GM18519 (cell line): ENCODE data around the gene LTBP1.

Source experiments
- ATAC-seq: cut with Tn5 transposase; IDR thresholded peaks from one replicate; pipeline ENCODE4 v1.9.1; 2021; ENCODE audit warnings: mild to moderate bottlenecking, moderate library complexity; ENCODE audit not compliant: unreplicated experiment, low FRiP score

Gene LTBP1

GRCh38 chr2:33005057-33005456 is 58.3 kb downstream of the LTBP1 start:
- no peak for ATAC-seq

- ATAC-seq = no peak
Measured at GRCh38 chr2:33008716-33009115, 62.0 kb downstream of the LTBP1 start.

DNA sequence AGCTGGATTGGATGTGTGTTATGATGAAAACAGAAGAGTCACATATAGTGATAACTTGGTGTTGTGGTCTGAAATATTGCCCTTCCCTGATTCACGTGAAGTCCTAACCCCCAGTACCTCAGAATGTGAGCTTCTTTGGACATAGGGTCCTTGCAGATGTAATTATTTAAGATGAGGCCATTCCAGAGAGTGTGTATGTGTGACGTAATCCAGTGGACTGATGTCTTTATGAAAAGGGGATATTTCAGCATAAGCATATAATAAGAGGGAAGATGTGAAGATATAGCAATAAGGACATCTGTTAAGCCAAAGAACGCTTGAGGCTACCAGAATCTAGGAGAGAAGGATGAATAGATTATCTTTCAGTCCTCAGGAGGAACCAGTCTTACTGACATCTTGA is 62.5 kb downstream of the LTBP1 start:
- no peak for ATAC-seq

- ATAC-seq = no peak
Measured at GRCh38 chr2:33011373-33011772, 64.6 kb downstream of the LTBP1 start.

GRCh38 chr2:33011941-33012340 is 65.2 kb downstream of the LTBP1 start:
- ATAC-seq = no peak

DNA sequence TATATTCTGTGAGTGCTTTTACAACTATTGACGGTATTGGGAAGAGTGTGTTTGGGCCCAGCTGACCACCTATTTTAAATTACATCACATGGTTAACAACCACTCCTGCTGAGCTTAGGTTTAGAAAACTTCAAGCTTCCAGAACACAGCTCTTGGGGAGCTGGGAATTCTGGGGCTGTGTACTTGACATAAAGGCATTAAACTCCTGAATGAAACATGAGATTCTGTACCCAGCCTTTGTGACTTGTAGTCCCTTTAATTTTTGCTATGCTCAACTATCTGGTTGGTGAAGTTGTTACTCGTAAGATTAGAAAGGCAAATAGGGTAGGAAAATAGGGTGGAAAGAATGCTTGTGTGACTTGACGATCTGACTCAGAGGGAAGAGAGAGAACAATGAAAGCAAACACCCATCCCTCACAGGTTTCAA is 66.9 kb downstream of the LTBP1 start:
- no peak for ATAC-seq

DNA sequence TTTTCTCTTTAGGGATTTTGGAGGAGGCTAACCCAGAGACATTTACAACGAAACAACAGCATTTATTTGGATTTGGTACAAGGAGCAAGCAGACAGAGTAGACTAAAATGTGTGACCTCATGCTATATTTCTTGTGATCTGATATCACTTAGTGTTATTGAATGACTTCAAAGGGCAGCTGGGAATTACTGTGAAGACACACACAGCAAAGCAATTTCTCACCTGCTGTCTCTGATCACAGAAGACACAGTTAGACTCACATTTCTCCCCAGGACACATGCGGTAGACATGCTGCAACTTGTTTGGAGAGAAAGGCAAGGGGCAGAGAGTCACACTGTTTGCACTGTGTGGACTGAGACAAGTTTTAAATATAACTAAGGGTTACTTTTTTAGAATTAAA is 67.5 kb downstream of the LTBP1 start:
- no peak for ATAC-seq

DNA sequence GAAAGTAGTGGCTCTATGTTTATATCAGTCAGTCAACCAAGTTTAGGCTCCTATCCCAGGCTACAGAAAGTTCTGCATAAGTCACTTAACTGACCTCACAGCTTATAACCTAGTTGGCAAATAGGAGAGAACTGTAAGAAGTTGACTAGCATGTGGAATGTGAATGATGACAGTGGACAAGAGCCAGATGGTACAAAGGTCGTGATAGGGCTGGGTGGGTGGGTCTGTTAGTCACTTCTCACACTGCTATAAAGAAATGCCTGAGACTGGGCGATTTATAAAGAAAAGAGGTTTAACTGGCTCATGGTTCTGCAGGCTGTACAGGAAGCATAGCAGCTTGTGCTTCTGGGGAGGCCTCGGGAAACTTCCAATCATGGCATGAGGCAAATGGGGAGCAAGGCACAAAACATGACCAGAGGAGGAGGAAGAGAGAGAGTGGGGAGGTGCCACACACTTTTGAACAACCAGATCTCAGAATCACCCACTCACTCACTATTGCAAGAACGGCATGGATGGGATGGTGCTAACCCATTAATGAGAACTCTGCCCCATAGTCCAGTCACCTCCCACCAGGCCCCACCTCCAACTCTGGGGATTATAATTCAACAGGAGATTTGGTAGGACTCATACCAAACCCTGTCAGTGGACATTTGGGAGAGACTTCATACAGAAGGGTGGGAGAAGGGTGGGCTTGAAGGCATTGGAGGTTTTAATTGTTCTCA is 68.8 kb downstream of the LTBP1 start:
- ATAC-seq = no peak

DNA sequence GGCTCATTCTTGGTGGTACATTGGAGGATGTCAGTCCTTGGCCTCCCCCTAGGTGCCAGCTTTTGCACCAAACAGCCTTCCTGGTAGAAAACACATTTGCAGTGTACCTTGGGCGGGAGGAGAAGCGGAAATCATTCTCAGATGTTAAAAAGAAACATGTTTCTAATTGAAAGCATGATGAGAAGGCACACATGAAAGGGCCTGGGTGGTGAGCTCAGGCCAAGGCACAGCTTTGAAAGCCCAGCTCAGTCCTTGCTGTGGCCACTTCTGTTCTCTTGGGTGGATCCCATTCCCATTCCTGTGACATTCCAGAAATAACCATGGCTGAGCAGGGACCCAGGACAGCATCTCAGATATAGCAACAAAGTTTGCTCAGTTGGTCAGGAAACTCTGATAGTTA is 71.5 kb downstream of the LTBP1 start:
- no peak for ATAC-seq

- no peak for ATAC-seq
Measured at GRCh38 chr2:33019796-33020195, 73.0 kb downstream of the LTBP1 start.

DNA sequence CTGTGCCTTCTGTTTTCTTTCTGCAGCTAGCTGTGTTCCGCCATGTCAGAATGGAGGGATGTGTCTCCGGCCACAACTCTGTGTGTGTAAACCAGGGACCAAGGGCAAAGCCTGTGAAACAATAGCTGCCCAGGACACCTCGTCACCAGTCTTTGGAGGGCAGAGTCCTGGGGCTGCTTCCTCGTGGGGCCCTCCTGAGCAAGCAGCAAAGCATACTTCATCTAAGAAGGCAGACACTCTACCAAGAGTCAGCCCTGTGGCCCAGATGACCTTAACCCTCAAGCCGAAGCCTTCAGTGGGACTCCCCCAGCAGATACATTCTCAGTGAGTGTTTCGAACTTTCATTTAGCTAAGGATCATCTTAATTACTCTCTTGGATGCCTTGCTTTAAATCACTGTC is 74.1 kb downstream of the LTBP1 start:
- ATAC-seq = no peak

- ATAC-seq = no peak
Measured at GRCh38 chr2:33021542-33022227, 74.9 kb downstream of the LTBP1 start.

- no peak for ATAC-seq
Measured at GRCh38 chr2:33022395-33022985, 75.7 kb downstream of the LTBP1 start.

DNA sequence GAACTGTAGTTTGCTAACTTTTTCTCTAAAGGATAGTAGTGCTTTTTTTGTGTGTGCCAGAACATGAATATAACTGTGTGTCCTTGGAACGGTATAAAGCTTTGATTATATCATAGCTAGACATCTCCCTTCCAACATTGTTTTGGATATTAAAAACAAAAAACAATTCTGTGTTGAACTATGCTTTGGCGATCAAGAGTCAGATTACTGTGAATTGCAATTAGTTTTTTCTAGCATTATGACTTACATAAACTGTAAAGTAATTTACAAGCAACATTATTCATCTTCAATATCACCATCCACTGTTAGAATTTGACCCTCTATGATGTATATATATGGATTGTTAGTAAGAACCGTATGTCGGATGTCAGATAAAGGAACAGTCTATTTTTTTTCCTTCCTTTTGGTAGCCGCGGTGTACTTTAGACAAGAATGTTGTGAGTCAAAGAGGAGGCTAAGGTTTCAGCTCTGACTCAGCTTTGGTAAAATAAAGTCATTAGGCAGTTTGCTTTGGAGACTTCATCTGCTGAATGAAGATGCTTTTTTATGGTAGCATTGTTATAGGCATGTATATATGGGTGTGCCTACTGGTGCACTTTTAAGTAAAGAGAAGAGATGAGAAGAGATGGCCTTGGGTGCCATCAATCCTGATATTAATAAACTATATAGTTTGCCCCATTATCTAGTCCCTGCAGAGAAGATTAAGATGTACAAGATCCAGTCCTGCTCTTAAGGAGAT is 76.4 kb downstream of the LTBP1 start:
- ATAC-seq = no peak

GRCh38 chr2:33023728-33024500 is 77.2 kb downstream of the LTBP1 start:
- no peak for ATAC-seq

GRCh38 chr2:33024758-33025157 is 78.0 kb downstream of the LTBP1 start:
- ATAC-seq = no peak

- ATAC-seq = no peak
Measured at GRCh38 chr2:33029459-33029858, 82.7 kb downstream of the LTBP1 start.

GRCh38 chr2:33029926-33030325 is 83.2 kb downstream of the LTBP1 start:
- ATAC-seq = no peak

DNA sequence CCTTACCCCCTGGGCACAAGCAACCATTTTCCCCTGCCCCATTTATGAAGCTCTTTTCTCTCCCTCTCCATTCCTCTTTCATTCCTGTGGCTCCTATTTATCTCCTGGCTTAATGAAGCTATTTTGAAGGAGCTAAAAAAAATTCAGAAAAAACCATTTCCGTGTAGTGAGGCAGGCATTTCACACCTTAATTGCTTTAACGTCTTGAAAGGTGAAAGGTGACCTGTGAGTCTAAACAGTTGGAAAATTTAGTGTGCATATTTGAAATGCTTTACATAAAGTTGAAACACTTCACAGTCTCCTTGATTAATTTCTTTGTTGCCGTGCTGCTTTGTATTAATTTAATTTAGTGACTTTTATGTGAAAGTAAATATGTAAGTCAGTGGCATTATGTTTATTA is 83.6 kb downstream of the LTBP1 start:
- ATAC-seq = no peak

GRCh38 chr2:33032245-33032644 is 85.5 kb downstream of the LTBP1 start:
- ATAC-seq = no peak
